Mucosa of rectum (tissue), 2 donors: ENCODE measurements around the gene ASMT.

ENCODE experiments used
- H3K27ac ChIP-seq, 2 donors: one replicate each; pipeline ENCODE4 v1.7.0; 2013; ENCODE audit warnings: inconsistent platforms in 2 of 2, low read depth in 2 of 2, low read length in 2 of 2
- H3K27me3 ChIP-seq, 2 donors: one replicate each; pipeline ENCODE4 v1.7.0; 2013; ENCODE audit warnings: low read length in 2 of 2; ENCODE audit not compliant: control insufficient read depth in 2 of 2, insufficient read depth in 2 of 2
- H3K36me3 ChIP-seq, 2 donors: one replicate each; pipeline ENCODE4 v1.7.0; 2013; ENCODE audit warnings: low read length in 2 of 2; ENCODE audit not compliant: control insufficient read depth in 2 of 2, insufficient read depth in 2 of 2
- H3K4me1 ChIP-seq, 2 donors: one replicate each; pipeline ENCODE4 v1.7.0; 2013; ENCODE audit warnings: low read length in 2 of 2, mild to moderate bottlenecking in 1 of 2; ENCODE audit not compliant: control insufficient read depth in 2 of 2, insufficient read depth in 2 of 2
- H3K4me3 ChIP-seq, 2 donors: one replicate each; pipeline ENCODE4 v1.7.0; 2013; ENCODE audit warnings: low read length in 2 of 2
- H3K9ac ChIP-seq, 2 donors: one replicate each; pipeline ENCODE4 v1.7.0; 2013; ENCODE audit warnings: low read length in 2 of 2, low read depth in 1 of 2, mild to moderate bottlenecking in 1 of 2
- H3K9me3 ChIP-seq, 2 donors: one replicate each; pipeline ENCODE4 v1.7.0; 2013; ENCODE audit warnings: low read length in 2 of 2; ENCODE audit not compliant: control insufficient read depth in 2 of 2
- donor health status: healthy.
- donor health status: Normal muscosa, but diverticular disease.

ASMT gene

DNA sequence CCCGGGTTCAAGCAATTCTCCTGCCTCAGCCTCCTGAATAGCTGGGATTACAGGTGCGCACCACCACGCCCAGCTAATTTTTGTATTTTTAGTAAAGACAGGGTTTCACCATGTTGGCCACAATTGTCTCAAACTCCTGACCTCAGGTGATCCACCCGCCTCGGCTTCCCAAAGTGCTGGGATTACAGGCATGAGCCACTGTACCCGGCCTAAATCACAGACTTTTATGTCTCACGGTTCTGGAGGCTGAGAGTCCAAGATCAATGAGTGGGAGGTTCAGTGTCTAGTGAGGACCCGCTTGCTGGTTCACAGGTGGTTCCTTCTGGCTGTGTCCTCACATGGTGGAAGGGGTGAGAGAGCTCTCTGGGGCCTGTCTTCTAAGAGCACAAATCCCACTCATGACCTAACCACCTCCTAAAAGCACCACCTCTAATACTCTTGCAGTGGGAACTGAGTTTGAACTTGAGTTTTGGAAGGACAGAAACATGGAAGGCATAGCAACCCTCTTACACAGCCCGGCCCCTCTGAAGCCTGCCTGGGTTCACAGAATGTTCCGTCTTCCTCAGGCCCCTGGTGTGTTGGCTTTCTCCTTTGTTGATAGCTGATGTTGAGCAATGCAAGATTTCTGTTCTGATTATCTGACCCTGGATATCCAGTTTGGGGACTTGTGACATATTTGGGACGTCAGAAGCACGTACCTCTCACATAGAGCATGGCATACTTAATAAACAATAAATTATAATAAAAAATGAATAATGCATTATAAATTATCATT lies 25.3 kb upstream of the ASMT start:
- H3K36me3 ChIP-seq, result peaks cover 11% of the 10 kb centered on the region in 2 donors
- H3K9ac ChIP-seq, result no peak overlapping the region
- peaks cover 7 to 15% of the 10 kb centered on the region in 2 donors for H3K4me1 ChIP-seq
- no peak overlapping the region for H3K27ac ChIP-seq
- no peaks in the 10 kb centered on the region for H3K27me3 ChIP-seq
- H3K9me3 ChIP-seq, result no peaks in the 10 kb centered on the region
- H3K4me3 ChIP-seq, result no peak overlapping the region

GRCh38 chrX:1591102-1591862 lies 23.6 kb upstream of the ASMT start, which contains the start of gene AKAP17A:
Gene AKAP17A, plus strand, starts transcription at chrX:1591604. Its CDS starts 1,859 bp downstream, at chrX:1593463.
- peak within 1 kb of the TSS; percentile 78 to 86 for H3K9ac ChIP-seq
- H3K4me3 ChIP-seq, result peak within 1 kb of the TSS; percentile 84 to 87
- no peaks in the 10 kb centered on the region for H3K27me3 ChIP-seq
- H3K9me3 ChIP-seq, result no peaks in the 10 kb centered on the region
- peak within 1 kb of the TSS; percentile 49 to 68 for H3K27ac ChIP-seq
- H3K4me1 ChIP-seq, result peaks cover 7 to 15% of the 10 kb centered on the region in 2 donors
- peaks cover 25 to 27% of the 10 kb centered on the region in 2 donors for H3K36me3 ChIP-seq

DNA sequence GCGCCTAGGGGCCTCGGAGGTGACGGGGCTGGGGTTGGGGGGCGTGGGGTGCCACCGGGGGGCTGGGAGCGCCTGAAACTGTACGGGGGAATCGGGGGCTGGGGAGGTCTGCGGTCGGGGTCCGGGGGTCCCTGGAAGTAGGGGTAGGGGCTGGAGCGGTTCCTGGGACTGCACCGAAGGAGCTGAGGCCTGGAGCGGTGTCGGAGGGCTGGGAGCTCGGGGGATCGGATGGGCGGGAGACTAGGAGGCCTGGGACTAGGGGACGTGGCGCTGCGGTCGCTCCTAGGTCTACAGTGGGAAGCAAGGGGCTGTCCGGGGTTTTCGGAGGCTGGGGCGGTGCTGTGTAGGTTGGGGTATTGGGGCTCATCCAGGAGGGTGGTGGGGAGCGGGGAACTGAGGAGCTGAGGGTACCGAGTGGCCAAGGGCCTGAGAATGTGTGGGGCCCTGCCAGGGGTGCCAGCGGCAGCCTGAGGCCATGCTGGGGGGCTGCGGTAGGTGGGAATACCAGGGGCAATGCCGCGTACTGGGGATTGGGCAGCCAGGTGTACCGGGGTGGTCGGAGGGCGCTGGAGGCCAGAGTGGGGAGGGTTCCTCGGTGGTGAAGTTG lies 22.9 kb upstream of the ASMT start:
- peaks cover 30 to 33% of the 10 kb centered on the region in 2 donors for H3K36me3 ChIP-seq
- H3K4me1 ChIP-seq, result peaks cover 7 to 15% of the 10 kb centered on the region in 2 donors
- H3K27ac ChIP-seq, result peak overlapping the region; percentile 49 to 68
- H3K9ac ChIP-seq, result peak overlapping the region; percentile 78 to 86
- H3K4me3 ChIP-seq, result peak overlapping the region; percentile 84 to 87
- no peaks in the 10 kb centered on the region for H3K27me3 ChIP-seq
- no peaks in the 10 kb centered on the region for H3K9me3 ChIP-seq

GRCh38 chrX:1592470-1593142 lies 22.3 kb upstream of the ASMT start:
- Histone ChIP-seq H3K27me3 (no peaks in the 10 kb centered on the region), H3K27ac (peak overlapping the region; percentile 49 to 68), H3K4me3 (peak overlapping the region; percentile 84 to 87), H3K4me1 (peaks cover 7 to 15% of the 10 kb centered on the region in 2 donors), H3K36me3 (peaks cover 37 to 39% of the 10 kb centered on the region in 2 donors), H3K9ac (peak overlapping the region; percentile 78 to 86), H3K9me3 (no peaks in the 10 kb centered on the region)

DNA sequence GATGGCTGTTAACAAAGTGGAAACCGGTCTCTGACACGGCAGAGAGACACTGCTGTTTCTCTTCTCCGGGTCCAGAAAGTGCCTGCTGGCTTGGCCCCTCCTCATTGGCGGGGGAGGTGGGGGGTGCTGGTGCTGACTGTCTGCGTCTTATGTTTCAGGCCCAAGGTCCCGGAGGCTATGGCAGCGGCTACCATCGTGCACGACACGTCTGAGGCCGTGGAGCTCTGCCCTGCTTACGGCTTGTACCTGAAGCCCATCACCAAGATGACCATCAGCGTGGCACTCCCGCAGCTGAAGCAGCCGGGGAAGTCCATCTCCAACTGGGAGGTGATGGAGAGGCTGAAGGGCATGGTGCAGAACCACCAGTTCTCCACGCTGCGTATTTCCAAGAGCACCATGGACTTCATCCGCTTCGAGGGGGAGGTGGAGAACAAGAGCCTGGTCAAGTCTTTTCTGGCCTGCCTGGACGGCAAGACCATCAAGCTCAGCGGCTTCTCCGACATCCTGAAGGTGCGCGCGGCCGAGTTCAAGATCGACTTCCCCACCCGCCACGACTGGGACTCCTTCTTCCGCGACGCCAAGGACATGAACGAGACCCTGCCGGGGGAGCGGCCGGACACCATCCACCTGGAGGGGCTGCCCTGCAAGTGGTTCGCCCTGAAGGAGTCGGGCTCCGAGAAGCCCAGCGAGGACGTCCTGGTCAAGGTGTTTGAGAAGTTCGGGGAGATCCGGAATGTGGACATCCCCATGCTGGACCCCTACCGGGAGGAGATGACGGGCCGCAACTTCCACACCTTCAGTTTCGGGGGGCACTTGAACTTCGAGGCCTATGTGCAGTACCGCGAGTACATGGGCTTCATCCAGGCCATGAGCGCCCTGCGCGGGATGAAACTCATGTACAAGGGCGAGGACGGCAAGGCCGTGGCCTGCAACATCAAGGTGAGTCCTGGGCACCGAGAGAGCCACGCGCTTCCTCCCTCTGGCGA lies 21.3 kb upstream of the ASMT start:
- H3K27ac ChIP-seq, result peak overlapping the region in 1 of 2 donors; percentile 68
- H3K9me3 ChIP-seq, result no peaks in the 10 kb centered on the region
- peak overlapping the region; percentile 84 to 87 for H3K4me3 ChIP-seq
- H3K36me3 ChIP-seq, result peaks cover 42 to 43% of the 10 kb centered on the region in 2 donors
- H3K27me3 ChIP-seq, result no peaks in the 10 kb centered on the region
- H3K4me1 ChIP-seq, result peaks cover 7 to 15% of the 10 kb centered on the region in 2 donors
- H3K9ac ChIP-seq, result peak overlapping the region; percentile 32 to 86

GRCh38 chrX:1595711-1596060 lies 19.2 kb upstream of the ASMT start:
- H3K9ac ChIP-seq, result no peak overlapping the region
- no peak overlapping the region for H3K27ac ChIP-seq
- no peak overlapping the region for H3K4me3 ChIP-seq
- H3K27me3 ChIP-seq, result no peaks in the 10 kb centered on the region
- peaks cover 7 to 15% of the 10 kb centered on the region in 2 donors for H3K4me1 ChIP-seq
- H3K9me3 ChIP-seq, result no peaks in the 10 kb centered on the region
- H3K36me3 ChIP-seq, result peaks cover 62 to 63% of the 10 kb centered on the region in 2 donors

DNA sequence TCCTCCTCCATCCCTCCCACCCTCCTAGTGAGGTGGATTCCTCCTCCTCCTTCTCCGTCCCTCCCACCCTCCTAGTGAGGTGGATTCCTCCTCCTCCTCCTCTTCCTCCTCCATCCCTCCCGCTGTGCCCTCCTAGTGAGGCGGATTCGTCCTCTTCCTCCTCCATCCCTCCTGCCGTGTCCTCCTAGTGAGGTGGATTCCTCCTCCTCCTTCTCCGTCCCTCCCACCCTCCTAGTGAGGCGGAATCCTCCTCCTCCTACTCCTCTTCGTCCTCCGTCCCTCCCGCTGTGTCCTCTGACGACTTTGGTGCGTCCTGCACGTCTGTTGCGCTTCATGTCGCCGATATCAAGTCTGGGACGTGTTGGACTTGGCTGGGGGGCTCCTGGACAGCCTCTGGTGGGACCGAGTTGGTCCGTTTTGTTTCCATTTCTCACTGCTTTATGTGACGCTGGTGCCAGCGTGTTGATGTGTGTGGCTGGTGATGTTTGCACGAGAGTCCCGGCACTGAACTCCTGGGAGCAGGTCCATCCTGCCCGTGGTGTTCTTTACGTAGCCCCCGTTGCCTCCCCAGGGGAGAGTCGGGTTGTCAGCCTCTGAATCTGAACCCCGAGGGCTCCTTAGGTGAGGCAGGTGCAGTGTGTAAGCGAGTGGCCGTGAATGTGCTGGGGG lies 18.0 kb upstream of the ASMT start:
- no peak overlapping the region for H3K9ac ChIP-seq
- no peaks in the 10 kb centered on the region for H3K27me3 ChIP-seq
- H3K4me3 ChIP-seq, result no peak overlapping the region
- peaks cover 73 to 74% of the 10 kb centered on the region in 2 donors for H3K36me3 ChIP-seq
- no peak overlapping the region for H3K27ac ChIP-seq
- H3K4me1 ChIP-seq, result peaks cover 7 to 15% of the 10 kb centered on the region in 2 donors
- H3K9me3 ChIP-seq, result no peaks in the 10 kb centered on the region

DNA sequence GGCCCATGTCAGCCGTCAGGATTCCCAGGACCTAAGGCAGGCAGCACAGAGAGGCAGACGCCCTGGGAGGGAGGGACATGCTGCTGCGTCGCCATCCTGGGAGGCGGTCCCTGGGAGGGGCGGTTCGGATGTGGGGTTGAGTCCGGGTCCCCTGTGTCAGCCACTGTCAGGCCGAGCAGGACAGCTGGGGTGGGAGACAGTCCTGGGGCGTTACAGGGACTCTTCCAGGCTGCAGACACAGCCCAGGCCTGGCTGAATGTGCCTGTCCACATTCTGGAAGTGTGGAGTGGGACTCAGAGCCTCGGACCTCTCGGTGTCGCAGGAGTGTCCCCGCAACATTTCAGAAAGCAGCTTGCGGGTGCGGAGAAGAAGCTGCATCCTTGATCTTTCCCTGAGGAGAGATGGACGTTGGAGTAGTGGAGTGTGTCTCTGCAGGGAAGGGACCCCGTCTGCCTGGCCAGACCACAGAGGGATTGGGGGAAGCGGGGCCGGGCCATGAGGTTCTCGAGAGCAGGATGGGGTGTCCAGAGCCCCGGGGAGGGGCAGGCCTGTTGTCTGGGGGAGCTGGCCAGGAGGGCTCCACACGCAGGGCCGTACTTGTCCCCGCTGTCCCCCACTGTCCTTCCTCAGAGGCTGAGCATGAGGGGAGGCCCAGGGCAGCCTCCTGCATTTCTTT lies 17.4 kb upstream of the ASMT start:
- Histone ChIP-seq H3K4me3 (no peak overlapping the region), H3K27me3 (no peaks in the 10 kb centered on the region), H3K4me1 (peaks cover 5 to 12% of the 10 kb centered on the region in 2 donors), H3K27ac (no peak overlapping the region), H3K9ac (no peak overlapping the region), H3K36me3 (peaks cover 80 to 81% of the 10 kb centered on the region in 2 donors), H3K9me3 (no peaks in the 10 kb centered on the region)
